ENCODE results near the gene PTPN4. TPM values are rescaled to one million over a fixed set of nuclear protein-coding genes. Genes with fewer than 3 reads are reported as not detected.

PTPN4 gene
- total and polyA plus RNA-seq, 9 donors, result 3.4 to 45.7 (median 35.2) TPM

DNA sequence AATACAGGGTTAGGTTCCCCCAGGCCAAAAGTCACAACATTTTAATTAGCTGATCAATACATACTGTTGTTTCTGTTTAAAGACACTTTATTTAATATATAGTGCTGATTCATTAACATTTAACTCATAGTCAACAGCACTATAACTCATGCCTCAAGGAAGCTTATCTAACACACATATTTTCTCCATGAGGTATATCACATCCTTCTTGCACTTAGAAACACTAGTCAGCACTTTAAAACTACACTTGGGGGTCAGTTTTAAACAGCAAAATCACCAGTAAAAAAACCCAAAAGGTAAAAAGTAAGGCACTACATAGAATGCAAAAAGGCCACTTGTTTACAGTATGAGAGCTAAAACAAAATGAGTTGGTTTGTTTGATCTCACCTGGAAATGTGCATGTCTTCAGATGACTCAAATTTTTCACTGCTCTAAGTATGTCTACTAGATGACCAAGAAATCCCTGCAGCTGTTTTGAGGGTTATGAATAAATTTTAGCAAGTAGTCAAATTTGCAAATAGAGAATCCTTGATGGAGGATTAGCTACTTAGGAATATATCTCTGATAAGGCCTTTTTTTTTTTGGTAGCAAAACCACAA, 199.0 kb downstream of the PTPN4 start:
- Histone ChIP-seq H3K27ac (no peak overlapping the region), H3K4me1 (ENCODE audit: insufficient read depth) (no peaks in the 10 kb centered on the region), H3K27me3 (no peaks in the 10 kb centered on the region), H3K4me3 (no peak overlapping the region), H3K9me3 (no peaks in the 10 kb centered on the region), H3K36me3 (no peaks in the 10 kb centered on the region)
- intact Hi-C loops (cut with DNase I), result no loop called here
- no peak for DNase-seq
- TF ChIP-seq EP300 (IDR thresholded peaks at IDR 0.05) (no peak), POLR2A (IDR thresholded peaks at IDR 0.05) (no peak)
- TF ChIP-seq, protein P1, sequence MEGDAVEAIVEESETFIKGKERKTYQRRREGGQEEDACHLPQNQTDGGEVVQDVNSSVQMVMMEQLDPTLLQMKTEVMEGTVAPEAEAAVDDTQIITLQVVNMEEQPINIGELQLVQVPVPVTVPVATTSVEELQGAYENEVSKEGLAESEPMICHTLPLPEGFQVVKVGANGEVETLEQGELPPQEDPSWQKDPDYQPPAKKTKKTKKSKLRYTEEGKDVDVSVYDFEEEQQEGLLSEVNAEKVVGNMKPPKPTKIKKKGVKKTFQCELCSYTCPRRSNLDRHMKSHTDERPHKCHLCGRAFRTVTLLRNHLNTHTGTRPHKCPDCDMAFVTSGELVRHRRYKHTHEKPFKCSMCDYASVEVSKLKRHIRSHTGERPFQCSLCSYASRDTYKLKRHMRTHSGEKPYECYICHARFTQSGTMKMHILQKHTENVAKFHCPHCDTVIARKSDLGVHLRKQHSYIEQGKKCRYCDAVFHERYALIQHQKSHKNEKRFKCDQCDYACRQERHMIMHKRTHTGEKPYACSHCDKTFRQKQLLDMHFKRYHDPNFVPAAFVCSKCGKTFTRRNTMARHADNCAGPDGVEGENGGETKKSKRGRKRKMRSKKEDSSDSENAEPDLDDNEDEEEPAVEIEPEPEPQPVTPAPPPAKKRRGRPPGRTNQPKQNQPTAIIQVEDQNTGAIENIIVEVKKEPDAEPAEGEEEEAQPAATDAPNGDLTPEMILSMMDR (IDR thresholded peaks at IDR 0.05), result no peak

- H3K27ac ChIP-seq, result no peak overlapping the region
- TF ChIP-seq POLR2A (IDR thresholded peaks at IDR 0.05) (no peak), EP300 (IDR thresholded peaks at IDR 0.05) (no peak)
- TF ChIP-seq, protein P1 (IDR thresholded peaks at IDR 0.05), result no peak
Measured at GRCh38 chr2:119960821-119961220, 201.1 kb downstream of the PTPN4 start.

DNA sequence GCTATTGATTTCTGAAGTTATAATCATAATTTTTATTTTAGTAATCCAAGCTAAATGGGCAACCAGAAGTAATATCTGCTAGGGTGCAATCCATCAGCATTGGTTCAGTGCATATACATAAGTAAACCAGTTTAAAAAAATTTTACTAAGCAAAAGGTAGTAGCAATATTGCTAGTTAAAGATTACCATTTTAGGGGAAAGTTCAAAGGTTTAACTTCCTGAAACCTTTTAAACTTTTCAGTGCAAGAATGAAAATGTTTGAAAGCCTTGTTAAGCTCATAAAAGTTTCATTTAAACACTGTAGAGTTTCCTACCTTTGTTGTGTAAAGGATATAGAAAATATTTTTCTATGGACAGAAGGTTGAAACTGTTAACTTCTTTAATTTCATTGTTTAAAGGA, 222.2 kb downstream of the PTPN4 start:
- H3K4me1 ChIP-seq (ENCODE audit: insufficient read depth), result no peaks in the 10 kb centered on the region
- DNase-seq, result no peak
- intact Hi-C loops (cut with DNase I), result no loop called here
- TF ChIP-seq EP300 (IDR thresholded peaks at IDR 0.05) (no peak), POLR2A (IDR thresholded peaks at IDR 0.05) (no peak)
- TF ChIP-seq, protein P1 (IDR thresholded peaks at IDR 0.05), result no peak
- no peaks in the 10 kb centered on the region for H3K27me3 ChIP-seq
- no peak overlapping the region for H3K4me3 ChIP-seq
- no peaks in the 10 kb centered on the region for H3K9me3 ChIP-seq
- no peak overlapping the region for H3K27ac ChIP-seq
- H3K36me3 ChIP-seq, result no peaks in the 10 kb centered on the region

More at GRCh38 chr2:119960821-119961220, 201.1 kb downstream of the PTPN4 start:
- H3K36me3 ChIP-seq, result no peaks in the 10 kb centered on the region
- 62 to 69% (median 66%) methylated on average over 2 of the region's 2 CpGs for WGBS, 3 donors
- intact Hi-C loops (cut with DNase I), result no loop called here
- H3K27me3 ChIP-seq, result no peaks in the 10 kb centered on the region
- no peak overlapping the region for H3K4me3 ChIP-seq
- no peaks in the 10 kb centered on the region for H3K4me1 ChIP-seq (ENCODE audit: insufficient read depth)
- H3K9me3 ChIP-seq, result no peaks in the 10 kb centered on the region
- DNase-seq, result no peak

DNA sequence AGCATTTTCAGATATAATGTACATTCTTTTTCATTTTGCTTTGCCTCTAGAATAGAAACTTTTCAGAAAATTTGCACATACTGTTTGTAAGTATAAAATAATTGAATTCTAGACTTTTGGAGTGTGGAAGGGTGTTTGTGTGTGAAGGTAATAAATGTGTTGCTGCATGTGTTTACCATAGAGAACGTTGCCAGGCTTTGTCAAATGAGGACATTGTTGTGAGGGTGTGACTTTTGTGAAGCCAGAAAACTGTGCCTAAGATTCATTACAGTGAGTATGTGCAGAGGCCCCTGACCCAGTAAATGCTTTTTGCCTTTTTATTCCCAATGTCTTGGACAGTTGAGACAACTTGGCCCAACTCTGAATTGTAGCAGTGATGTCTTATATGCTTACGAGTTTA, 222.8 kb downstream of the PTPN4 start:
- H3K27me3 ChIP-seq, result no peaks in the 10 kb centered on the region
- H3K9me3 ChIP-seq, result no peaks in the 10 kb centered on the region
- H3K4me1 ChIP-seq (ENCODE audit: insufficient read depth), result no peaks in the 10 kb centered on the region
- intact Hi-C loops (cut with DNase I), result no loop called here
- WGBS, 3 donors, result 81 to 84% (median 84%) methylated on average over 2 of the region's 2 CpGs
- no peak overlapping the region for H3K27ac ChIP-seq
- DNase-seq, result no peak
- no peak for TF ChIP-seq POLR2A (IDR thresholded peaks at IDR 0.05)
- TF ChIP-seq, protein P1 (IDR thresholded peaks at IDR 0.05), result no peak
- TF ChIP-seq EP300 (IDR thresholded peaks at IDR 0.05), result no peak
- no peak overlapping the region for H3K4me3 ChIP-seq
- no peaks in the 10 kb centered on the region for H3K36me3 ChIP-seq

All from ovary (tissue), 9 donors.